Activated T-cell treated with anti-CD3 and anti-CD28 coated beads, Interleukin-2, amount 50 U/mL, for 72 hours (primary cell): ENCODE measurements around the gene C20orf144. TPM values are rescaled to one million over a fixed set of nuclear protein-coding genes. Genes with fewer than 3 reads are reported as not detected.
"Not testable (repeated sequence)": the region's sequence is repeated elsewhere in the genome, so short reads cannot be mapped to it uniquely, and the experiment has no call there.

Source experiments
- ATAC-seq, 2 donors: fragments of 150-1000 bp; cut with Tn5 transposase; replicated peaks in 1 of 2; 2 replicates each; pipeline ENCODE4 v1.10.0; 2021; ENCODE audit warnings: moderate library complexity in 2 of 2, mild to moderate bottlenecking in 1 of 2
- DNase-seq, 2 donors: peaks; one replicate each; pipeline ENCODE4 v3.0.0; 2021 to 2022; ENCODE audit warnings: mixed read lengths in 1 of 2
- H3K27ac Mint-ChIP-seq: one replicate; pipeline ENCODE4 v1.8.0; 2022; ENCODE audit warnings: mild to moderate bottlenecking, moderate library complexity, mixed read lengths
- H3K27me3 Mint-ChIP-seq: one replicate; pipeline ENCODE4 v1.8.0; 2022; ENCODE audit warnings: low read depth, mixed read lengths
- H3K36me3 Mint-ChIP-seq, 2 donors: one replicate each; pipeline ENCODE4 v1.8.0; 2022; ENCODE audit warnings: mixed read lengths in 2 of 2, mild to moderate bottlenecking in 1 of 2; ENCODE audit not compliant: insufficient read depth in 2 of 2
- H3K4me1 Mint-ChIP-seq: one replicate; pipeline ENCODE4 v1.8.0; 2022; ENCODE audit warnings: low read depth, mixed read lengths
- H3K4me3 Mint-ChIP-seq, 2 donors: one replicate each; pipeline ENCODE4 v1.8.0; 2022; ENCODE audit warnings: mild to moderate bottlenecking in 2 of 2, mixed read lengths in 2 of 2, moderate library complexity in 2 of 2
- H3K9me3 Mint-ChIP-seq, 2 donors: one replicate each; pipeline ENCODE4 v1.8.0; 2022; ENCODE audit warnings: mixed read lengths in 2 of 2
- total RNA-seq, 2 donors: library from RNA; stranded (reverse); gene quantifications; one replicate each; pipeline ENCODE4 v1.2.3, GENCODE V29; 2022

The C20orf144 gene
- total RNA-seq, 2 donors from 2014 or later = 0.17 to 0.23 TPM

DNA sequence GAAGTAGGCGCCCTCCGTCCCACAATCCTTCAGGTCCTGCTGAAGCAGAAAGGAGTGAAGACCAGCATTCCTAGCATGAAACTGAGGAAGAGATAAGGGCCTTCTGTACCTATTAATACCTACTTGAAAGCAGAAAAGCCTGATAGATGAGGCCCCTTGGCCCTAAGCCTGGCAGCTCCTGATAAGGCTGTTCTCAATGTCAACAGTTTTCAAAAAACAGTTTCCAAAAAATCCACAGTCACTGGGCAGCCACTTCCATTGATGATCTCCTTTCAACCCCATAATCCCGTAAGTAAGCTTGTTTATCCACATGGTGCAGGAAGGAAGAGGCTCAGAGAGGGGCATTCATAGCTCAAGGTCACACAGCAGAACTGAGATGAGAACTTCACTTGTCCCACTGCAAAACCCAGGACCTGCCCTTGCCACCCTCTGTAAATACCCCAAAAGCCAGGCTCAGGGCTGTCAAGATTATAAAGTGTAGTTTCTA, 26.9 kb downstream of the C20orf144 start:
- DNase-seq (no peak), ATAC-seq (no peak)
- H3K27me3 Mint-ChIP-seq = no peaks in the 10 kb centered on the region
- H3K4me3 Mint-ChIP-seq = peak overlapping the region; percentile 68 to 83
- H3K36me3 Mint-ChIP-seq = peaks cover 4 to 7% of the 10 kb centered on the region in 2 donors
- H3K27ac Mint-ChIP-seq = no peak overlapping the region
- H3K4me1 Mint-ChIP-seq = peaks cover 65% of the 10 kb centered on the region
- no peaks in the 10 kb centered on the region for H3K9me3 Mint-ChIP-seq

DNA sequence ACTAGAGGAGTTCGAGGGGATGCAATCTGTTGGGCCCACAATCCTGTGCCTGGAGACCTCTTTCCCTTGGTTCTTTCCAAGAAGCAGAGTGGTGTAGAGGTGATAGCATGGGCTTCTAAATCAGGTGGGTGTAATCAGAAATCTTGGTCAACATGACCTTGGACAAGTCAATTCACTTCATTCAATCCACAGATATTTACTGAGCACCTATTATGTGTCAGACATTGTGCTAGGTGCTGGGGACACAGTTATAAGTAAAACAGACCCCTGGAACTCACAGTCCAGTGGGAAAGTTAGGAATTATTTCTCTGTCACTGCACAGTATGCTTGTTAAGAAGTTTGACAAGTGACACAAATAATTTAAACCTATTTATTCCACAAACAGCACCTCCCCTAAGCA, 27.4 kb downstream of the C20orf144 start:
- Mint-ChIP-seq H3K27ac (peak overlapping the region; percentile 88), H3K27me3 (no peaks in the 10 kb centered on the region), H3K36me3 (peaks cover 4 to 7% of the 10 kb centered on the region in 2 donors), H3K9me3 (no peaks in the 10 kb centered on the region), H3K4me3 (peak overlapping the region; percentile 78 to 83), H3K4me1 (peaks cover 60% of the 10 kb centered on the region)
- ATAC-seq = no peak
- DNase-seq = no peak

- peak overlapping the region; percentile 78 to 83 for H3K4me3 Mint-ChIP-seq
- peaks cover 3 to 4% of the 10 kb centered on the region in 2 donors for H3K36me3 Mint-ChIP-seq
- no peaks in the 10 kb centered on the region for H3K27me3 Mint-ChIP-seq
- H3K4me1 Mint-ChIP-seq = peaks cover 55% of the 10 kb centered on the region
- peak overlapping the region; percentile 88 for H3K27ac Mint-ChIP-seq
- DNase-seq = peak; percentile 68 to 82
- no peaks in the 10 kb centered on the region for H3K9me3 Mint-ChIP-seq
- peak; percentile 32 to 42 for ATAC-seq
Measured at GRCh38 chr20:33689973-33690372, 27.8 kb downstream of the C20orf144 start.

DNA sequence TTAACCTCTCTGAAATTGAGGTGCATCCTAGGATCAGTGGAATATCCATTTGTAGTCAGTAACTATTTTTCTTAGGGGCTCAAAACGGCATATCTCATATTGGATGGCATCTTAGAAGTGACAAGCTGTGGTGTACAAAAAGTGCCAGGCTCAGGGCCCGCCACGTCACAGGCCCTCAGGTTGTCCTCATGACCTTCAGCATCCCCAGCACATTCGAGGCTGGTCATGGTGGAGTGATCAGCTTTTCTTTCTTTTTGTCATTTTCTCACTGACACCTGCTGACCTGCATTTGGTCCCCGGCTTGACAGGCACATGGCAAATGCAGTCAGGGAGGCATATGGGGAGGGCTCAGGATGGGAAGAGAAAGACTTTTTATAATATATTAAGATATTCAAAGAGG, 31.2 kb downstream of the C20orf144 start:
- Mint-ChIP-seq H3K9me3 (no peaks in the 10 kb centered on the region), H3K36me3 (no peaks in the 10 kb centered on the region), H3K27ac (no peak overlapping the region), H3K4me3 (no peak overlapping the region), H3K27me3 (no peaks in the 10 kb centered on the region), H3K4me1 (peaks cover 34% of the 10 kb centered on the region)
- ATAC-seq = no peak
- no peak for DNase-seq

DNA sequence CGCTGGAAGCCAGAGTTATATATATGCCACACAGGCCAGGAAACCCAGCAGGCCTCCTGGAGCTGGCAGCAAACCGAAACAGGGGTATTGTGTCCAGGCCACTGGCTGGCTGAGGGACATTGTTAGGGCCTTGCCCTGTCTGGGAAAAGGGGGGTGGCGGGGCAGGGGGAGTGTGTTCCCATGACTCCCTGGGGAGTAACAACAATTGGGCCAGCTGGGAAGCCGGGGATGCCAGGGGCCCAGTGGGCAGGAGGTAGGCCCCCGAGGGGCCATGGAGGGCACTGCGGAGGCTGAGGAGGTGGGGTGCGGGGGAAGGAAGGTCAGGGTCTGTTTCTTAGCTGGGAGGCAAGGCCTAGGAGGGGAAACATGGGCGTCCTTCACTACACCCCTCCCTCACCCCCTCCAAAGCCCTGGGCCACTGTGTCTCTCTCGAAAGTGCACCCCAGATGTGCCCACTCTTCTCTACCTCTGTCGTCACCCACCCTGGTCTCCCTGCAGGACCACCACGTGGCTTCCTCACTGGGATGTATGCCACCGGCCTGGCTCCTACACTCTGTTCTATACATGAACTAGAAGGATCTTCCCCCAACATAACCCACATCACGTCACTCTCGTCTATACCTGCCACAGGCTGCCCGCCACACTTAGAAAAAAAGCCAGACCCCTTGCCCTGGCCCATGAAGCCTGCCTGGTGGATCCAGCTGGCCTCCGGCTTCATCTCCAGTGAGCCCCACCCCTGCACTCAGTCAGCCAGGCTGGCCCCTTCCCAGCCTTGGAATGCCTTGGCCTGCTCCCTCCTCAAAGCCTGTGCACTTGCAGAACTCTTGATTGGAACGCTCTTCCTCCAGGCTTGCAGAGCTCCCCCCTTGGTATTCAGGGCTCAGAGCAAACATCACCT, 31.9 kb downstream of the C20orf144 start:
- no peak for DNase-seq
- H3K4me3 Mint-ChIP-seq = no peak overlapping the region
- no peaks in the 10 kb centered on the region for H3K36me3 Mint-ChIP-seq
- H3K9me3 Mint-ChIP-seq = no peaks in the 10 kb centered on the region
- peaks cover 27% of the 10 kb centered on the region for H3K4me1 Mint-ChIP-seq
- ATAC-seq = no peak
- H3K27ac Mint-ChIP-seq = no peak overlapping the region
- H3K27me3 Mint-ChIP-seq = no peaks in the 10 kb centered on the region

DNA sequence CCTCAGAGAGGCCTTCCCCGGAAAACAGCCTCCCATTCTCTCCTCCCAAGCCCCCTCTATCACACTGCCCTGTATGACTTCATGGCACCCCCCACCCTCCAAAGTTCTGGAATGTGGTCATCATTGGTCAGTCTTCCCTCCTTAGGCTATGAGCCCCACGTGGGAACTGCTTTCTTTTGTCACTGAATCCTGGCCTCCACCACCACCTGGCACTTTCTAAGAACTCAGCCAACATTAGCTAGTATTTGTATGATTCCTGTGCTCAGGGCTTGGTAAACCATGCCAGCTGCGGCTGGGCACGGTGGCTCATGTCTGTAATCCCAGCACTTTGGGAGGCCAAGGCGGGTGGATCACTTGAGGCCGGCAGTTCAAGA, 32.5 kb downstream of the C20orf144 start:
- no peaks in the 10 kb centered on the region for H3K36me3 Mint-ChIP-seq

DNA sequence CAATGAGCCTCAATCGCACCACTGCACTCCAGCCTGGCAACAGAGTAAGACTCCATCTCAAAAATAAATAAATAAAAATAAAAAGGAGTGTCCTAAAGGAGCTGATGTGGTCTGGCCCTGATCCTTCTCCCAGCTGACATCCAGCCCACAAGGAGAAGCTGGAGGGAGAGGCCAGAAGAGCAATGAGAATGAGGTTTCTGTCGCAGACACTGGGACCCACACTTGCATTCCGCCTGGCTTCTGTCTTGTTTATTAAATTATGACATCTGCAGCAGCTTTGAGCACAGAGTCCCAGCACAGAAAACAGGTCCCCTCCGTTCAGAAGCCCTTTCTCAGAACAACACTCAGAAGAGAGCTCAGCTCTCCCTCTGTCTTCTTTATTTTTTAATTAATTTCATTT, 34.3 kb downstream of the C20orf144 start:
- H3K36me3 Mint-ChIP-seq = peaks cover 0 to 5% of the 10 kb centered on the region in 2 donors
- no peaks in the 10 kb centered on the region for H3K27me3 Mint-ChIP-seq
- H3K27ac Mint-ChIP-seq = no peak overlapping the region
- H3K9me3 Mint-ChIP-seq = no peaks in the 10 kb centered on the region
- no peak overlapping the region for H3K4me3 Mint-ChIP-seq
- ATAC-seq = no peak
- H3K4me1 Mint-ChIP-seq = peaks cover 2% of the 10 kb centered on the region
- DNase-seq = no peak

More for the DNA sequence above, 32.5 kb downstream of the C20orf144 start:
- no peaks in the 10 kb centered on the region for H3K9me3 Mint-ChIP-seq
- H3K4me3 Mint-ChIP-seq = no peak overlapping the region
- ATAC-seq (no peak), DNase-seq (no peak)
- H3K4me1 Mint-ChIP-seq = peaks cover 21% of the 10 kb centered on the region
- H3K27me3 Mint-ChIP-seq = no peaks in the 10 kb centered on the region
- H3K27ac Mint-ChIP-seq = no peak overlapping the region

- DNase-seq = no peak
- ATAC-seq = no peak
- Mint-ChIP-seq H3K4me1 (no peaks in the 10 kb centered on the region), H3K4me3 (no peak overlapping the region), H3K9me3 (no peaks in the 10 kb centered on the region), H3K36me3 (peaks cover 0 to 5% of the 10 kb centered on the region in 2 donors), H3K27me3 (no peaks in the 10 kb centered on the region), H3K27ac (no peak overlapping the region)
Measured at GRCh38 chr20:33697129-33697528, 35.0 kb downstream of the C20orf144 start.

DNA sequence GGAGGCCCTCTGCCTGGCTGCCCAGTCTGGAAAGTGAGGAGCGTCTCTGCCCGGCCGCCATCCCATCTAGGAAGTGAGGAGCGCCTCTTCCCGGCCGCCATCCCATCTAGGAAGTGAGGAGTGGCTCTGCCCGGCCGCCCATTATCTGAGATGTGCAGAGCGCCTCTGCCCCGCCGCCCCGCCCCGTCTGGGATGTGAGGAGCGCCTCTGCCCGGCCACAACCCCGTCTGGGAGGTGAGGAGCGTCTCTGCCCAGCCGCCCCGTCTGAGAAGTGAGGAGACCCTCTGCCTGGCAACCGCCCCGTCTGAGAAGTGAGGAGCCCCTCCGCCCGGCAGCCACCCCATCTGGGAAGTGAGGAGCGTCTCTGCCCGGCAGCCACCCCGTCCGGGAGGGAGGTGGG, 36.8 kb downstream of the C20orf144 start:
- H3K4me1 Mint-ChIP-seq, H3K36me3 Mint-ChIP-seq, H3K9me3 Mint-ChIP-seq, H3K27me3 Mint-ChIP-seq, ATAC-seq, DNase-seq, H3K27ac Mint-ChIP-seq, H3K4me3 Mint-ChIP-seq: not testable (repeated sequence)

GRCh38 chr20:33700696-33701441, 38.7 kb downstream of the C20orf144 start:
- not testable (repeated sequence) for H3K27ac Mint-ChIP-seq, H3K36me3 Mint-ChIP-seq, H3K9me3 Mint-ChIP-seq, H3K4me1 Mint-ChIP-seq, ATAC-seq, H3K27me3 Mint-ChIP-seq, H3K4me3 Mint-ChIP-seq, DNase-seq

- H3K36me3 Mint-ChIP-seq = peaks cover 0 to 5% of the 10 kb centered on the region in 2 donors
- no peak overlapping the region for H3K4me3 Mint-ChIP-seq
- no peak overlapping the region for H3K27ac Mint-ChIP-seq
- DNase-seq = no peak
- no peaks in the 10 kb centered on the region for H3K27me3 Mint-ChIP-seq
- H3K4me1 Mint-ChIP-seq = no peaks in the 10 kb centered on the region
- no peak for ATAC-seq
- no peaks in the 10 kb centered on the region for H3K9me3 Mint-ChIP-seq
Measured at GRCh38 chr20:33701629-33702450, 39.7 kb downstream of the C20orf144 start.

DNA sequence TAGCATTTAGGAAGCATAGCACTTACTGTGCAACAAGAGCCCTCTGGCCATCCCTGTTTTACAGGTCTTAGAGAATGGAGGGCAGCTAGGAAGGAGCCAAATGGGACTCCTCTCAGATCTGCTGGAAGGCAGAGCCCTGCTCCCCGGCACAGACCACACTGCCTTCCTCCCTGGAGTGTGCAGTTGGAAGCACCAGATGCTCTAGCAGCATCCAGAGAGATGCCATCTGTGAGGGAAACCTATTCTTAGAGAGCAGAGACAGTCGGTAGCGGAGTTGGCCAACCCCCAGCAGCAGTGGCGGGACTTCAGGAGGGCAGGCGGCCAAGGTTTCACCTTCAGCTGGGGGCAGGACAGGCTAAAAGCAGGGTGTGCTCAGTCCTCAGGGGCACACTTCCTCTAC, 40.7 kb downstream of the C20orf144 start:
- Mint-ChIP-seq H3K27ac (no peak overlapping the region), H3K27me3 (no peaks in the 10 kb centered on the region), H3K4me3 (no peak overlapping the region), H3K36me3 (peaks cover 0 to 5% of the 10 kb centered on the region in 2 donors), H3K9me3 (no peaks in the 10 kb centered on the region), H3K4me1 (no peaks in the 10 kb centered on the region)
- no peak for ATAC-seq
- DNase-seq = no peak
